GM20000 (cell line): ENCODE measurements around the gene MAD1L1.
"Not testable (repeated sequence)": the region's sequence is repeated elsewhere in the genome, so short reads cannot be mapped to it uniquely, and the experiment has no call there.

Experiments used
- DNase-seq: peaks from one replicate; pipeline ENCODE4 v3.0.0; 2012; ENCODE audit warnings: low spot score
- CTCF ChIP-seq: IDR thresholded peaks from 2 replicates; pipeline ENCODE4 v1.5.1; 2012; ENCODE audit warnings: mild to moderate bottlenecking, control low read depth; ENCODE audit errors: extremely low read depth, missing control alignments

MAD1L1 gene

DNA sequence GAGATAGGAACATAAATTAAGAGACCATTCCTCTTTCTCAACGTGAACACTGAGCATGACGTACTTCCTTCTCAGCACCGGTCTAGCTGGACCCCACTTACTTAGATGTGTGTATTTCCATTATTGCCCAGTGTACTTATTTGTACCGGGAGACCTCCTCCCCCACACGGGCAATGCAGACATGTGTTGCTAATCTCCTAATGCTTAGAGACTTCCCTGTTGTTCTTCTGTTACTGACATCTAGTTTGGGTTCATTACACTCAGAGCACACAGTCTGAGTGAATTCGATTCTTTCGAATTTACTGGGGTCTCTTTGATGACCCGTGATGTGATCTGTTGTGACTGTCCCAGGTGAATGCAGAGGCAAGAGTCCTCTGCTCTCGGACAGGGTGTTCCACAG, 260.0 kb downstream of the MAD1L1 start:
- TF ChIP-seq CTCF: no peak
- DNase-seq: no peak

DNA sequence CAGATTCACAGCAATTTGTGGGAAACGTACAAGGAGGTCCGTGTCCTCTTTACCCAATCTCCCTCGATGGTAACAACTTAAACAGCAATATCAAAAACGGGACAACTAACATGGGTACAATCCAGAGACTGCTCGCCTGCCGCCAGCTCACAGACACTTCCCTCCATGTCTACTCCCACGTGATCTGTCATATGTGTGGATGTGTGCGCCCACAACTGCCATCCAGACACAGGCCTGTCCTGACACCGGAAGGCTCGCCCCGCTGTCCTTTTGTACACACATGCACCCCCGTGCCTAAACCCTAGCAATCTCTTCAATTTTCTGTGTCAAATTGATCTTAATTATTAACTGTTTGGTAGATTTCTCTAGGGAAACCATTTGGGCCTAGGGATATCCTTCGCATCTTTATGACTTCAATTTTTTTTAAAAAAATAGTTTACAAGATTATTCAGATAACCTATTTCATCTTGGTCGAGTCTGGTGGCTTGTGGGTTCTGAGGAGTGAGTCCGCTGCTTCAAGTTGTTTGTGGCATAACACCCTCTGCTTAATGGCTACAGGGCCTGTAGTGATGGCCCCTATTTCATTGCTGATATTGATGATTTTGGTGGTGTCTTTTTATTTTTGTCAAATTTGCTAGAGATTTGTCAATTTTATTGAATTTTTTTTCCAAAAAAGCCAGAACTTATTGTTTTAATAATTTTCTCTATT, 260.6 kb downstream of the MAD1L1 start:
- no peak for DNase-seq
- TF ChIP-seq CTCF: no peak

GRCh38 chr7:1970895-1971294, 261.9 kb downstream of the MAD1L1 start:
- no peak for DNase-seq
- no peak for TF ChIP-seq CTCF

DNA sequence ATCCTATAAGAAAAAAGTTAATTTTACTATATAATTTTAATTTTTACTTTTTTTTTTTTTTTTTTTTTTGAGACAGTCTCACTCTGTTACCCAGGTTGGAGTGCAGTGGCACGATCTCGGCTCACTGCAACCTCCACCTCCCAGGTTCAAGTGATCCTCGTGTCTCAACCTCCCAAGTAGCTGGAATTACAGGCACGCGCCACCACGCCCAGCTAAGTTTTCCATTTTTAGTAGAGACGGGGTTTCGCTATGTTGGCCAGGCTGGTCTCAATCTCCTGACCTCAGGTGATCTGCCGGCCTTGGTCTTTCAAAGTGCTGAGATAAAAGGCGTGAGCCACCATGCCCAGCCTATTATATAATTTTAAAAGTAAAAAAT, 262.5 kb downstream of the MAD1L1 start:
- DNase-seq: not testable (repeated sequence)

DNA sequence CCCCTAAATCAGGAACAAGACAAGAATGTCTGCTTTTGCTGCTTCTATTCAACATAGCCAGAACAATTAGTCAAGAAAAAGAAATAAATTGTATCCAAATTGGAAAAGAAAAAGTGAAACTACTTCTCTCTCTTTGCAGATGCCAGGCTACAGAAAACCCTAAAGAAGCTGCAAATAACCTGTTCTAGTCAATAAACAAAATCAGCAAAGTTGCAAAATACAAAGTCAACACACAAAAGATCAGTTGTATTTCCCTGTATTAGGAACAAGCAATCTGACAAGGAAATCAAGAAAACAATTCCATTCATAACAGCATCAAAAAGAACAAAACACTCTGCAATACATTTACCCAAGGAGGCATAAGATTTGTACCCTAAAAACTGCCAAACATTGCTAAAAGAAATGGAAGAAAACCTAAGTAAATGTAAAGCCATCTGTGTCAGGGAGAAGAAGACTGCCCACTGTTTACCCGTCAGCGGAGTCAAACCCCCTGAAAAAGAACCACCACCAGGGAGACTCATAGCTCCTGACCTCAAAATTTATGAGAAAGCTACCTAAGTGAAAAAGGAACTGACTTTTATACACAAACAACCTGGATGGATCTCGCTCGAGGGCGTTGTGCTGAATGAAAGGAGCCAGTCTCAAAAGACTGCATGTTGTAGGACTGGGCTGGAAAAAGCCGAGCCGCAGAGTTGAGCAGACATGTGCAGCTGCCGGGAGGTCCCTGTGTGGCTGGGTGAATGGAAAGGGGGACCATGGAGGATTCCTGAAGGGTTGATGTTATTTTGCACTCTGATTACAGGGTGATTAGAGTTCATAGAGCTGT, 263.1 kb downstream of the MAD1L1 start:
- TF ChIP-seq CTCF: no peak
- DNase-seq: no peak

DNA sequence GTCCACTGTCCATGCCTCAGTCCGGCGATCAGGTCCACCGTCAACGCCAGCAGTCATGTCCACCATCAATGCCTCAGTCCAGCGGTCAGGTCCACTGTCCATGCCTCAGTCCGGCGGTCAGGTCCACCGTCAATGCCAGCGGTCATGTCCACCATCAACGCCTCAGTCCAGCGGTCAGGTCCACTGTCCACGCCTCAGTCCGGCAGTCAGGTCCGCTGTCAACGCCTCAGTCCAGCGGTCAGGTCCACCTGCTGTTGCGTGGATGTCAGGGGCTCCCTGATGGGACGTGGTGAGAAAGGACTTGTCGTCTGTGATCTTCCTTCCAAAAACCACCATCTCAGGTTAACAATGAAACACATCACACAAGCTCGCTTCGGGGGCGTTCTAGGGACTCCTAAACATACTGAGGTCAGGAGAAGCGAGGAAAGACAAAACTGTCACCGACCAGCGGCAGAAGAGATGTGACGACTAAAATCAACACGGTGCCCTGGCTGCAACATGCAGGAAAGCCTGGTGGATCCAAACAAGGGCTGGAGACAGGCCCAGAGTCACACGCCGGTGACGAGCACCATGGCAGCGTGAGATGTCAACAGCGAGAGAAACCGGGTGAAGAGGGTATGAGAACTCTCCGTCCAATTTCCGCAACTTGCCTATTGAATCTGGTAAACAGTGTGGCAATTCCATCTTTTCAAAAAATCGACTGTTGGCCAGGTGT, 264.2 kb downstream of the MAD1L1 start:
- TF ChIP-seq CTCF: no peak
- no peak for DNase-seq

- no peak for TF ChIP-seq CTCF
- DNase-seq: no peak
Observed at GRCh38 chr7:1967512-1968396, 265.0 kb downstream of the MAD1L1 start.
